ENCODE data around the gene CWC22.

DNA sequence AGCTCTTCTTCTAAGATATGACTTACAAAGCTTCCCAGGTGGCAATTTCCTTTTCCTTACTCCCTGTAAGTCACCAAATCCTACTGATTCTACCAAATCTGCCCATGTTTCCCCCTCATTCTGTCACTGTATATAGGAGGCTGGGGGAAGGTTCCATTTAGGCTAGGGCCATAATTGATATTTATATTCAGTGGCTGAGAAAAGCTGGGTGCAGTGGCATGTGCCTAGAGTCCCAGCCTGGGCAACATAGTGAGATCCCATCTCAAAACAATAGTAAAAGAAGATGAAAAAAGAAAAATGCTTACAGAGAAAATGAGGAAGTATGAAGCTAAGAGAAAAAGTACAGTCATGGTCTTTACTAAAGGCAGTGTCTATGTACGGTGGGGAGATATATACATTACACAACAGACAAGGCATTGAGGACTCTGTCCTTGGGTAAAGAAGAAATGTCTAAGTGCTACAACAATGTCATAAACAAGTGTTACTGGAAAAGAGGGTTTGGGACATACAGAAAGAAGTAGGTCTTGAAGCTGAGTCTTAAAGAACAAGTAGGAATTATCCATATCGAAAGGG lies 4.8 kb downstream of the CWC22 start:
- TF ChIP-seq, protein P1, sequence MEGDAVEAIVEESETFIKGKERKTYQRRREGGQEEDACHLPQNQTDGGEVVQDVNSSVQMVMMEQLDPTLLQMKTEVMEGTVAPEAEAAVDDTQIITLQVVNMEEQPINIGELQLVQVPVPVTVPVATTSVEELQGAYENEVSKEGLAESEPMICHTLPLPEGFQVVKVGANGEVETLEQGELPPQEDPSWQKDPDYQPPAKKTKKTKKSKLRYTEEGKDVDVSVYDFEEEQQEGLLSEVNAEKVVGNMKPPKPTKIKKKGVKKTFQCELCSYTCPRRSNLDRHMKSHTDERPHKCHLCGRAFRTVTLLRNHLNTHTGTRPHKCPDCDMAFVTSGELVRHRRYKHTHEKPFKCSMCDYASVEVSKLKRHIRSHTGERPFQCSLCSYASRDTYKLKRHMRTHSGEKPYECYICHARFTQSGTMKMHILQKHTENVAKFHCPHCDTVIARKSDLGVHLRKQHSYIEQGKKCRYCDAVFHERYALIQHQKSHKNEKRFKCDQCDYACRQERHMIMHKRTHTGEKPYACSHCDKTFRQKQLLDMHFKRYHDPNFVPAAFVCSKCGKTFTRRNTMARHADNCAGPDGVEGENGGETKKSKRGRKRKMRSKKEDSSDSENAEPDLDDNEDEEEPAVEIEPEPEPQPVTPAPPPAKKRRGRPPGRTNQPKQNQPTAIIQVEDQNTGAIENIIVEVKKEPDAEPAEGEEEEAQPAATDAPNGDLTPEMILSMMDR (IDR thresholded peaks at IDR 0.05) = no peak
- TF ChIP-seq POLR2A (IDR thresholded peaks at IDR 0.05) (no peak), EP300 (IDR thresholded peaks at IDR 0.05) (no peak)
